Inflammatory macrophage treated with lipopolysaccharide for 1 hour (primary cell): ENCODE results near the gene DPYSL5.
"Not testable (repeated sequence)": the region's sequence is repeated elsewhere in the genome, so short reads cannot be mapped to it uniquely, and the experiment has no call there.

ENCODE experiments used
- DNase-seq, 2 donors: peaks; one replicate each; pipeline ENCODE4 v3.0.0-alpha.2; 2020 to 2022

Gene DPYSL5

GRCh38 chr2:26904839-26905238 lies 56.9 kb downstream of the DPYSL5 start:
- no peak for DNase-seq

GRCh38 chr2:26905341-26906198 lies 57.6 kb downstream of the DPYSL5 start:
- DNase-seq, result no peak

GRCh38 chr2:26907416-26907815 lies 59.5 kb downstream of the DPYSL5 start:
- no peak for DNase-seq

DNA sequence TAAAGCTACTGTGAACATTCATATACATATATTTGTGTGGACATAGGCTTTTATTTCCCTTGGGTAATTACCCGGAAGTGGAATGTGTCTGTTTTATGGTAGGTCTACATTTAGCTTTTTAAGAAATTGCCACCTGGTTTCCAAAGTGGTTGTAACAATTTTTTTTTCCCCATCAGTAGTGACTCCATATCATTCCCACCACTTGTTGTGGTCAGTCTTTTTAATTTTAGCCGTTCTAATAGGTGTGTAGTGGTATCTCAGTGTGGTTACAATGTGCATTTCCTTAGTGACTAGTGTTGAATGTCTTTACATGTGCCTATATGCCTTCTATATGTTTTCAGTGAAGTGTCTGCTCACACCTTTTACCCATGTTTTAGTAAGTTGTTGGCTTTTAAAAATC lies 62.2 kb downstream of the DPYSL5 start:
- DNase-seq, result no peak

DNA sequence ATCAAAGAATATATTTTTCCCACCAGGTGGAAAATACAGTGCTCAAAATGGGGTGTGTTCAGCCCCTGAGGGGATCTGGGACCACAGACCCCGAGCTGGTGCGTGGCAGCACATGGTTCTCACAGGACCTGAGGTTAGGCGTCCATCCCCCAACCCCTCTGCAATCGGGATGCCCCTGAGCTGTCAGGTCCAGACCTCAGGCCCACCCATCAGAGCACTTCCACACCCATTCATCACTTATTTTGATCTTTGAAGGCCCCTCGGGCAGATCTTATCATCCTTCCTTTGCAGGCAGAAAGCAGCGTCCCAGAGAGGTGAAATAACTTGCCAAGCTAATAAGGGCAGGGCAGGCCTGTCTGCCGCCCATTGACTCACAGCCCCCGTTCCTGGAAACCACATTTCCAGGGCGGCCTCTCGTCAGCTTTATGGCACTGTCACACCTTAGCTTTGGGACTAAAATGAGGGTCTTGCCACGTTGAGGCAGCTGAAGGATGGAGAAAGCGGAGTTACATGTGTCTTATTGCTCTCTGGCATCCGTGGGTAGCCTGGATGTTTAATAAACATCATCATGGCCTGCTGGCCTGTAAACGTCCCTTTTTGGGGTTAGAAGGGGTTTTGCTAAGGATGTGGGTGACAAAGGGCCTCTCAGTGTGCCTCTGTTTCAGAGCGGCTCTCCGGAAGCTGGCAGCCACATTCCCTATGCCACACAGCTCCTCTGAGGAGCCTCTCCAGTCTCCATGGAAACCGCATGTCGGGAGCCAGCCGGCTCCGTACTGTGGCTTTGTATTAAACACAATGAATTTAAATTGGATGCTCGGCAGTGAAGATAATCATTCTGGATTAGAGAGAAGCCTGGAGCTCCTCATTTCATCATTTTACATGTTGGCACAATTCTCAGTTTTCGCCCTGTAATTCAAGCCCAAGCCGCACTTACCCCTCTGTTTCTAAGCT lies 64.3 kb downstream of the DPYSL5 start:
- no peak for DNase-seq

- DNase-seq, result no peak
Observed at GRCh38 chr2:26913606-26913998, 65.7 kb downstream of the DPYSL5 start.

- DNase-seq, result no peak
Observed at GRCh38 chr2:26913999-26914658, 66.2 kb downstream of the DPYSL5 start.

- DNase-seq, result no peak
Observed at GRCh38 chr2:26914659-26915310, 66.9 kb downstream of the DPYSL5 start.

DNA sequence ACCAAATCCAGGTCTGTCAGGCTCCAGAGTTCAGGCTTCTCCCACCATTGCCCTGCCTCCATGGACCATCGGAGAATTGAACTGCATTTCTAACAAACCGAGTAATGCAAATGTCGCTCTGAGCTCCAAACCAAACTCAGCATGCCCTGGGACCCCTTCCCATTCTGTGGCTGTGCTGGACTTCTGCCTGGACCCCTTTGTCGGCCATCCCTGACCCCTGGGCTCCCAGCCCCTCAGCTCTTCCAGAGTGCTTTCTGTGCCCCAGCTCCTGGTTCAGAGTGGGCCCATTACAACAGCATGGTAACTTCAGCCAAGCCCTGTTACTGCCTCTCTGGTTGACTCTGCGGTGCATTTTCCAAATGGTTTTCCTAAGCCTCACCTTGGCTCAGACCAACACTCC lies 67.4 kb downstream of the DPYSL5 start:
- DNase-seq, result no peak

DNA sequence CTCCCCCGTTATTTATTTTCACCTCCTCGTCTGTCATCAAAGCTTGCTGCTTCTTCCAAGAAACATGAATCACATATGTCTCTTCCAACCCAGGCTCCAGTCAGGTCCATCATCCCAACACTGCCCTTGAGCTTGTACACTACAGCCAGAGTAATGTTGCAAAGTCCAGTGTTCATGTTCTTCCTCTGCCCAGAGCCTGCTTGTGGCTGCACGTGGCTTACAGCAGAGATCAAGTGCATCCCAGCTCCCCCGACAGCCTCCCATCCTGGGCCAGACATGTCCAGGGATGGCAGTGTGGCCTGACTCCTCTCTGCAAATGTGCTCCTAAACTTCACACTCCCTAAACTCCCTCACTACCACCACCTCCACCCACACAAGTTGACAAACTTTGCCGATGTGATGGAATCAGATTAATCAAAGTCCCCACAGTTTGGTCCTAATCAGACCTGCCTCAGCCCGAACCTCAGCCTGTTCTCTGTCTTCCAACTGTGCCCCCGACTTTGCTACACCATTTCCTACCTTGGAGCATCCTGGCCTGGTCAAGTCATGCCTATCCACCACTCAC lies 68.3 kb downstream of the DPYSL5 start:
- DNase-seq, result no peak

- no peak for DNase-seq
Observed at GRCh38 chr2:26917135-26917836, 69.4 kb downstream of the DPYSL5 start.

DNA sequence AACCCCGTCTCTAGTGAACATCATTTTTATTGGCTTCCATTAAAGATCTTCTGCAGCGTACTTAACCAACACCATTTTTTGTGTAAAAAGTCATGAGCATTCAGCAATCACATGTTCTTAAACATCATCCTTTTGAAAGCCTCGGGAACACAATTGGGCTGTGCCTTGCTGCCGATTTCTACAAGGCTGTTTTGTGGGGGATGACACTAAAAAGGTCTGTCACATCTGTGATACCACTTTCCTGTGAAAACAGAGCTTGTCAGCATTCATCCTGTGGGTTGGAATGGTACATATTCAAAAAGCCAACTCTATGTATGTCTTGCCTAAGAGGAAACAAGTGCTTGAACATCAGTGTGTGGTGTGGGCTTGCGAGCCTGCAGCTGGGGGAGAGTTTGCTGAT lies 73.4 kb downstream of the DPYSL5 start:
- DNase-seq, result no peak

- peak; percentile 21 to 40 for DNase-seq
Observed at GRCh38 chr2:26922405-26923188, 74.7 kb downstream of the DPYSL5 start.

DNA sequence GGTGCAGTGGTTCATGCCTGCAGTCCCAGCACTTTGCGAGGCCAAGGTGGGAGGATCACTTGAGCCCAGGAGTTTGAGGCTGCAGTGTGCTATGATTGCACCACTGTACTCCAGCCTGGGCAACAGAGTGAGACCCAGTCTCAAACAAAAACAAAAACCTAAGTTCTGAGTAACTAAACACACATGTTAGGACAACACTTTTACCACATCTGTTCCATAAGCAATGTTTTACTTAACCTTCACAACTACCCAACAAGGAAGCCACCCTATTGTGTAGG lies 75.2 kb downstream of the DPYSL5 start:
- not testable (repeated sequence) for DNase-seq

DNA sequence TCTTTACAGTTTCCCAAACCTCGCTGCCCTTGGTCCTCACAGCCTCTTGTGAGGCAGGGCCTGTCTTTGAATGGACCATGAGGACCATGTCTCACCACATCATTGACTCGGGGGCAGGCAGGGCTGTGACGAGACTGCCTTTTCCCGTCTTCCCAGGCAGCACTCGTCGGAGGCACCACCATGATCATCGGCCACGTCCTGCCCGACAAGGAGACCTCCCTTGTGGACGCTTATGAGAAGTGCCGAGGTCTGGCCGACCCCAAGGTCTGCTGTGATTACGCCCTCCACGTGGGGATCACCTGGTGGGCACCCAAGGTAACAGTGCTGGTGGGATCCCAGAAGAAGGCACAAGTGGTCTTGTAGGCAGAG lies 76.8 kb downstream of the DPYSL5 start:
- no peak for DNase-seq

GRCh38 chr2:26925100-26925791 lies 77.3 kb downstream of the DPYSL5 start:
- DNase-seq, result no peak

- DNase-seq, result no peak
Observed at GRCh38 chr2:26927221-26927620, 79.3 kb downstream of the DPYSL5 start.

DNA sequence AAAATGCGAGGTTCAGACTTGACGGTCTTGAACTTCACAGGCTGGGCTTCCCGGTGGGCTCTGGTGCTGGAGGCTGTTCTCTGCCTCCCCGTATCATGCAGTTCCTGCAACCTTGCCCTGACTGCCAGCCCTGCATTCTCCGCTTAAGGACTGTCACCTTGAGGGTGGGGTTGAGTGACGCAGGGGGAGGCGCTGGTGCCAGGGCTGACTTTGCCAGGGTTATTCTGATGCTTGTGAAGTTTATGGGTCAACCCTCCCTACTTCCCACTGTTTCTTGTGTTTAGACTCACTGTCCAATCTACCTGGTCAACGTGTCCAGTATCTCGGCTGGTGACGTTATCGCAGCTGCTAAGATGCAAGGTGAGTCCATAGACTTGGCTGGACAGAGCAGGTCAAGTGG lies 85.0 kb downstream of the DPYSL5 start:
- no peak for DNase-seq

DNA sequence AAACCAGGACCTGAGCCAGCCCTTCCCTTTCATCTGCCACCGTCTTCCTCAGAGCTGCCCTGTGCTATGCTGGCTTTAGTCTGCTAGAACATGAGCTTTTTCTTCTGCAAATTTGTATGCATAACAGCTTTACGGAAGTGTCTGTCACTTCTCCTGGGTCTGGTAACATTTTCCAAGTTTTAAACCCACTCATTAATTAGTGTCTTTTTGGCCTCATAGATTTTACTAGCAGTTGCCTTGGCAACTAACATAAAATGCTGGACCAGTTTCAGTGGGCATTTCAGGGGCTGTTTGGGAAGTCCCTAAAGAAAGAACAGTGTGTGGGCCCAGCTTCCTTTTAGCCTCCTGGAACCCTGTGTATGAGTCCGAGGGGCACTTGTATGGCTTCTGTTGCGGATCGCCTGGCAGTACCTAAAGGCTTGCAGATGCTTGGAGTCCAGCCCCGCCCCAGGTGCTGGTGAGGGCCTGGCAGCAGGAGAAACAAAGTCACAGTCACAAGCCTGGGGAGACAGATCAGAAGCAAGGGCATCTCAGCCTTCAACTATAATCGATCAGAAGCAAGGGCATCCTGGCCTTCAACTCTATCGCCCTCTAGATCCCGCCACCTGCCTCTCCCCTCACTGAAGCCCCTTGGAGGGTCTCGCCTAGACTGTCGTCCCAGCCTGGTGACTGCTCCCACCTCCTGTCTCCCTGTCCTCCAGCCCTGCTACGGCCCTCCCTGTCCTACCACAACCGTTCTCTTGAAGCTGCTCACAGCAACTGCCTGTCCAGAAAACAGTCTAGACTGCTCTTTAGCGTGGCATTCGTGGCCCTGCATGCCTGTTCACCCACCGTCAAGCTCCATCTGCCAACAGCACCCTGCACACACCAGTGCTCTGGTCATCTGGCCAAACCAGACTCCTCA lies 85.8 kb downstream of the DPYSL5 start:
- no peak for DNase-seq

DNA sequence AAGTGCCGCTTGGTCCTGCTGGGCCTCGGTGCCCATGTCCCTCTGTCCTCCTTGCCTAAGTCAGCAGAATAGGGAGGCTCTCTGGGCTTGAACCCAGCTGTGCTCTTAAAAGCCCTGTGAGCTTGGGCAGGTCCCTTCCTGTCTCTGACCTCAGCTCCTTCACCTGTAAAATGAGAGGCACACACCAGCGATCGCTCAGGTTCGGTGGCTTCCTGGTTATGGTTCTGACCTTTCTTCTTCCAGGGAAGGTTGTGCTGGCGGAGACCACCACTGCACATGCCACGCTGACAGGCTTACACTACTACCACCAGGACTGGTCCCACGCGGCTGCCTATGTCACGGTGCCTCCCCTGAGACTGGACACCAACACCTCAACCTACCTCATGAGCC lies 86.4 kb downstream of the DPYSL5 start:
- DNase-seq, result no peak
